Smooth muscle cell (in vitro differentiated cells): ENCODE results near the gene APOM. TPM values are rescaled to one million over a fixed set of nuclear protein-coding genes. Genes with fewer than 3 reads are reported as not detected.

Source experiments
- DNase-seq: peaks from one replicate; lab custom pipeline; 2025; ENCODE audit not compliant: unreplicated experiment; lab: John Stamatoyannopoulos, UW
- H2AFZ ChIP-seq: fragments of 200-600 bp; sonication (generic); 2 replicates; pipeline ENCODE4 v1.6.0; 2016; ENCODE audit warnings: antibody characterized with exemption, low read depth, mild to moderate bottlenecking
- H3F3A ChIP-seq: fragments of 200-600 bp; sonication (generic); 2 replicates; pipeline ENCODE4 v1.6.0; 2017; ENCODE audit warnings: antibody characterized with exemption, low read depth
- H3K27ac ChIP-seq: fragments of 200-600 bp; sonication (generic); 2 replicates; pipeline ENCODE4 v1.5.1; 2016; ENCODE audit warnings: low read depth, mild to moderate bottlenecking
- H3K27me3 ChIP-seq: fragments of 200-600 bp; sonication (generic); 2 replicates; pipeline ENCODE4 v1.6.1; 2016; ENCODE audit warnings: low read depth, mild to moderate bottlenecking
- H3K36me3 ChIP-seq: fragments of 200-600 bp; sonication (generic); 2 replicates; pipeline ENCODE4 v1.5.1; 2016; ENCODE audit warnings: low read depth
- H3K4me1 ChIP-seq: fragments of 200-600 bp; sonication (generic); 2 replicates; pipeline ENCODE4 v1.5.1; 2016; ENCODE audit warnings: low read depth
- H3K4me2 ChIP-seq: fragments of 200-600 bp; sonication (generic); 2 replicates; pipeline ENCODE4 v1.6.0; 2016; ENCODE audit warnings: mild to moderate bottlenecking
- H3K4me3 ChIP-seq: fragments of 200-600 bp; sonication (generic); 2 replicates; pipeline ENCODE4 v1.5.1; 2016; ENCODE audit warnings: mild to moderate bottlenecking
- H3K79me2 ChIP-seq: fragments of 200-600 bp; sonication (generic); 2 replicates; pipeline ENCODE4 v1.6.0; 2016; ENCODE audit warnings: low read depth, mild to moderate bottlenecking
- H3K9ac ChIP-seq: fragments of 200-600 bp; sonication (generic); 2 replicates; pipeline ENCODE4 v1.6.0; 2016; ENCODE audit warnings: low read depth
- H3K9me3 ChIP-seq: fragments of 200-600 bp; sonication (generic); replicated peaks from 2 replicates; pipeline ENCODE4 v1.5.1; 2016; ENCODE audit warnings: low read depth
- H4K20me1 ChIP-seq: fragments of 200-600 bp; sonication (generic); 2 replicates; pipeline ENCODE4 v1.6.0; 2016; ENCODE audit warnings: low read depth
- WGBS: methylation state at CpG from one replicate; pipeline ENCODE4 v1.1.7; 2016; ENCODE audit warnings: low lambda C conversion rate; 5-methylcytosine and 5-hydroxymethylcytosine counted together
- polyA plus RNA-seq: library from polyadenylated mRNA; unstranded; fragments of >200 nt; fragmentation: Nextera tagmentation; extraction: Ambion mirVana; gene quantifications from 2 replicates; pipeline ENCODE4 v1.2.1, GENCODE V29; 2016
- total RNA-seq: library from RNA; depleted of rRNA; stranded (reverse); fragments of >200 nt; gene quantifications from 2 replicates; pipeline ENCODE4 v1.2.3, GENCODE V29; 2014
- TF ChIP-seq, protein P1 (sequence below): fragments of 200-600 bp; sonication (generic); IDR thresholded peaks from 2 replicates; pipeline ENCODE4 v1.5.1; 2017; ENCODE audit warnings: borderline replicate concordance, mild to moderate bottlenecking, antibody characterized with exemption; ENCODE audit not compliant: insufficient read depth, poor library complexity, severe bottlenecking

The APOM gene
- total and polyA plus RNA-seq, 2 experiments from 2014 or later, result 2.3 to 2.7 TPM

DNA sequence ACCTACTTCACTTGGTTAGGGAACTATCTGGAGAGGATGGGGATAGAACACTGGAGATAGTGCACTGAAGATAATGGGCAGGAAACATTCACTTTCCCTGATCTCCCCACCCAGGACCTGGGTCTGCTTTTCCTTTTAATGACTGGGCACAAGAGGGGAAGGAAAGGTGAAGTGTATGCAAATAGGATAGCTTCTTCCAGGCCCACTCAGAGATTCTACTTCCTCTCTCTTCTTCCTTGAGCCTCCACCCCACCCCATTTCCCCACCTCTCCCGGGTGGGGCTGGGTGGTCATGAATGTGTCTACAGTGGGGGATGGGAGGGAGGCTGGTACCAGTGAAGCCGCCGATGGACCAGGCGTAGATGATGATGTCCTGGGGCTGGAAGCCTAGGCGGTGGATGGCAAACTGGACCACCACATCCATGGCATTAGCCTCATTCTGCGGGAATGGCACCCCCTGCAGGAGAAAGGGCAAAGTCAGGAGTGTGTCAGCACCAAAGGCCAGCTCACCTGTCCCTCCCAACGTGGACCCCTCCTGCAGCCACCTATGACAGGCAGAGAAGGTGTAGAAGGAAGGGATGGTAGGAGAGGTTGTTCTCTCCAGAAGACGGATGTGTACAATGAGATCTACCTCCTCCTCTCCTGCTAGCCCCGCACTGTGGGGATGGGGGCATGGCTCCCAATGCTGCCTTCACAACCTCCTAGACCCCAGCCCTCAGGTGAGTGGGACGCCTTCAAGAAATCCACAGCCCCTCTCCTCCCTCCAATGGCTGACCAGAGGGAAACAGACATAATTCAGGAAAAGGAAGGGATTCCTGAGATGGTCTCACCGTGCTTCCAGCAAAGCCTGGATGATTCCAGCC, 33.8 kb downstream of the APOM start:
- H3K4me3 ChIP-seq, result no peak overlapping the region
- H3K27ac ChIP-seq, result no peak overlapping the region
- no peak overlapping the region for H2AFZ ChIP-seq
- H3K4me1 ChIP-seq, result no peaks in the 10 kb centered on the region
- no peaks in the 10 kb centered on the region for H3K36me3 ChIP-seq
- H3K9ac ChIP-seq, result no peak overlapping the region
- H4K20me1 ChIP-seq, result no peaks in the 10 kb centered on the region
- WGBS, result 86% methylated on average over 11 of the region's 11 CpGs
- DNase-seq, result no peak
- no peaks in the 10 kb centered on the region for H3K27me3 ChIP-seq
- TF ChIP-seq, protein P1, sequence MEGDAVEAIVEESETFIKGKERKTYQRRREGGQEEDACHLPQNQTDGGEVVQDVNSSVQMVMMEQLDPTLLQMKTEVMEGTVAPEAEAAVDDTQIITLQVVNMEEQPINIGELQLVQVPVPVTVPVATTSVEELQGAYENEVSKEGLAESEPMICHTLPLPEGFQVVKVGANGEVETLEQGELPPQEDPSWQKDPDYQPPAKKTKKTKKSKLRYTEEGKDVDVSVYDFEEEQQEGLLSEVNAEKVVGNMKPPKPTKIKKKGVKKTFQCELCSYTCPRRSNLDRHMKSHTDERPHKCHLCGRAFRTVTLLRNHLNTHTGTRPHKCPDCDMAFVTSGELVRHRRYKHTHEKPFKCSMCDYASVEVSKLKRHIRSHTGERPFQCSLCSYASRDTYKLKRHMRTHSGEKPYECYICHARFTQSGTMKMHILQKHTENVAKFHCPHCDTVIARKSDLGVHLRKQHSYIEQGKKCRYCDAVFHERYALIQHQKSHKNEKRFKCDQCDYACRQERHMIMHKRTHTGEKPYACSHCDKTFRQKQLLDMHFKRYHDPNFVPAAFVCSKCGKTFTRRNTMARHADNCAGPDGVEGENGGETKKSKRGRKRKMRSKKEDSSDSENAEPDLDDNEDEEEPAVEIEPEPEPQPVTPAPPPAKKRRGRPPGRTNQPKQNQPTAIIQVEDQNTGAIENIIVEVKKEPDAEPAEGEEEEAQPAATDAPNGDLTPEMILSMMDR, result peak; percentile 34
- no peaks in the 10 kb centered on the region for H3F3A ChIP-seq
- H3K79me2 ChIP-seq, result no peaks in the 10 kb centered on the region
- no peak overlapping the region for H3K4me2 ChIP-seq
- no peaks in the 10 kb centered on the region for H3K9me3 ChIP-seq

DNA sequence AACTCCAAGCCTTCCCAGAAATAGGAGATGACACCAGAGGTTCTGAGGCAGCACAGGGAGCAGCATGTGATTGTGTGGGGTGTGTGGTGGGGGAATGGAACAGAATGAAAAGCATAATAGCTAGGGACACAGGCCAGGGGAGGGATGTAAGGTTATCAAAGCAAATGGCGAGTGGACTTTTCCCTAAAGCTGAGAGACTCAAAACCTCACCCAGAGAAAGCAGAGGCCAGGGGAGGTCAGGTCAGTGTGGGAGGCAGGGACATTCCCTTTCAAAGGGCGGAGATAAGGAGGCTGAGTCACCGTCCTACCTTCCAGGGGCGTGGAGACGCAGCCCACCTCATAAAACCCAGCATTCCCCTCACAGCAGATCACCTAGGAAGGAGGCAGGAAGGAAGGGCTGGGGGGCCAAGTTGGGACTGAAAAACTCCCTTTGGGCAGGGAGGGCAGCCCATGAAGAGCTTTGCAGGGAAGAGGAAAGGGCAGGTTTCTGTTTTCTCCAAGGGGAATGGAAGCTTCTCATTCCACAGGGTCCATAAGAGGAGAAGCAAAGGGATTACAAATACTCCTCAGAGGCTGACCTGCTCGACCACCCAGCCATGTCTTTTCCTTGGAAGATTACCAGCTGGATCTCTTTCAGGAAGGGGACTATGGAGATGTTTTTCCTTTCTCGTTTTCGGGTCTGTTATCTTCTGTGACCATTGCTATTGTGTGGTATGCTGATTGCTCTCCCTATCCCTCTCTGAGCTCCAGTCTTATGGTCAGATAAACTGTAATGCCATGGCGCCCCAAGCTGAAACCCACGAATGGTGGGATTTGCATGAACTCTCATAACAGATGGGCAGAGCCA, 34.8 kb downstream of the APOM start:
- H3K4me1 ChIP-seq, result no peaks in the 10 kb centered on the region
- TF ChIP-seq, protein P1, result no peak
- 58% methylated on average over 10 of the region's 10 CpGs for WGBS
- H3K9ac ChIP-seq, result no peak overlapping the region
- no peaks in the 10 kb centered on the region for H4K20me1 ChIP-seq
- H3K27me3 ChIP-seq, result no peaks in the 10 kb centered on the region
- no peaks in the 10 kb centered on the region for H3K79me2 ChIP-seq
- no peak overlapping the region for H3K27ac ChIP-seq
- H3F3A ChIP-seq, result no peaks in the 10 kb centered on the region
- no peaks in the 10 kb centered on the region for H3K36me3 ChIP-seq
- no peak overlapping the region for H2AFZ ChIP-seq
- no peak for DNase-seq
- no peak overlapping the region for H3K4me2 ChIP-seq
- no peaks in the 10 kb centered on the region for H3K9me3 ChIP-seq
- H3K4me3 ChIP-seq, result no peak overlapping the region

DNA sequence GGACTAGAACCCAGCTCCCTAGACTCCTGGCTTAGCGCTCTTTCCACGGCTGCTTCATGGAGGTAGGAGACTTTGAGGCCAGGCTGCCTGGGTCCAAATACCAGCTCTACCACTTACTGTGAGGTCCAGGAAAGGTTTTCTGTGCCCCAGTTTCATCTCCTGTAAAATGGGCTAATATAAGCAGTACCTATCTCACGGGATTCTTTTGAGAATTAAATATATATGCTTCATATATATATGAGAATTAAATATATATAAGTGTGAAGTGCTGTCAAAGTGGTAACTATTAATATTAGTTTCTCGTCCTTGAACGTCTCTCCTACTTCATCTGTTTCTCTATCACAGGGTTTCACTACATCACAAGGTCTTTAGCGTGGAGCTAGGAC, 35.4 kb downstream of the APOM start:
- Histone ChIP-seq H3K4me2 (no peak overlapping the region), H4K20me1 (no peaks in the 10 kb centered on the region), H3K79me2 (no peaks in the 10 kb centered on the region), H3K9me3 (no peaks in the 10 kb centered on the region), H3K36me3 (no peaks in the 10 kb centered on the region), H3K4me1 (no peaks in the 10 kb centered on the region), H3K4me3 (no peak overlapping the region), H3K9ac (no peak overlapping the region), H3F3A (no peaks in the 10 kb centered on the region), H2AFZ (no peak overlapping the region), H3K27ac (no peak overlapping the region), H3K27me3 (no peaks in the 10 kb centered on the region)
- DNase-seq, result no peak
- TF ChIP-seq, protein P1, result no peak
- WGBS, result 94% methylated on average over 6 of the region's 6 CpGs
